SK-N-MC (cell line): ENCODE measurements around the gene SRBD1.

Source experiments
- FOXP2 ChIP-seq: optimal IDR thresholded peaks from 2 replicates; pipeline ENCODE3; 2011; ENCODE audit warnings: mild to moderate bottlenecking, moderate library complexity; ENCODE audit not compliant: insufficient read depth; ENCODE audit errors: extremely low read length, control extremely low read depth
- POLR2AphosphoS5 ChIP-seq: IDR thresholded peaks from 2 replicates; pipeline ENCODE4 v1.6.1; 2012; ENCODE audit warnings: mild to moderate bottlenecking, low read depth, low read length, borderline replicate concordance

GRCh38 chr2:45484965-45485364, 126.1 kb downstream of the SRBD1 start:
- TF ChIP-seq POLR2AphosphoS5 = no peak
- TF ChIP-seq FOXP2 = no peak
